ENCODE measurements around the gene DLG1. TPM values are rescaled to one million over a fixed set of nuclear protein-coding genes. Genes with fewer than 3 reads are reported as not detected.

Gene DLG1
- total and polyA plus RNA-seq, 7 experiments from 2014 or later, result 27.9 to 96.5 (median 85.9) TPM

DNA sequence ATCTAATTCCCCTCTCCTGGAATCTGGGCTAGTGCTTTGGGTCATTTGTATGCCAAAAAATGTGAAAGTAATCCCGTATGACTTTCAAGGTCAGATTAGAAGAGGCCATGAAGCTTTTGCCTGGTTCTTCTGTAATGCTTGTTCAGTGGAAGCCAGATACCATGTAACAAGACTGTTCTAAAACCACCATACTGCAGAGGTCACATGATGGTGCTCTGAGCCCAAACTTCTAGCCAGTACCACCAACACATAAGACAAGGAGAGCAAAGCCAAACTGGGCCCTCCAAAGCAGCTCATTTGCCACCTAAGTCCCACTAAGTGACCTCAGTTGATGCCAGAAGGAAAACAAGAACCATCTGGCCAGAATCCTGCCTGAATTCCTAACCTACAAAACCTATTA lies 204.5 kb downstream of the DLG1 start:
- intact Hi-C loops (cut with micrococcal nuclease), result no loop called here
- CTCF ChIA-PET, result no interaction called here
- H3K4me1 ChIP-seq (ENCODE audit: control insufficient read depth in 2 of 2, insufficient read depth in 2 of 2, low read length in 2 of 2), result no peaks in the 10 kb centered on the region
- ATAC-seq (no peak), DNase-seq (no peak)
- peaks cover 0 to 9% (median 0%) of the 10 kb centered on the region in 3 experiments for H3K36me3 ChIP-seq (ENCODE audit: control insufficient read depth in 2 of 3, insufficient read depth in 3 of 3, low read length in 3 of 3)
- no peak overlapping the region for H3K27ac ChIP-seq (ENCODE audit: low read depth, low read length)
- no peak overlapping the region for H3K4me3 ChIP-seq (ENCODE audit: low read length)
- Mint-ChIP-seq H3K27ac (no peak overlapping the region), H3K9me3 (no peaks in the 10 kb centered on the region), H3K4me1 (peaks cover 0 to 2% (median 0%) of the 10 kb centered on the region in 7 donors), H3K36me3 (peaks cover 0 to 34% (median 20%) of the 10 kb centered on the region in 5 donors), H3K4me3 (no peak overlapping the region), H3K27me3 (no peaks in the 10 kb centered on the region)
- H3K9me3 ChIP-seq (ENCODE audit: control insufficient read depth in 2 of 3, low read length in 3 of 3), result no peaks in the 10 kb centered on the region
- POLR2A ChIA-PET, result no interaction called here
- H3K27me3 ChIP-seq (ENCODE audit: control insufficient read depth in 2 of 2, insufficient read depth in 2 of 2, low read length in 2 of 2), result no peaks in the 10 kb centered on the region

DNA sequence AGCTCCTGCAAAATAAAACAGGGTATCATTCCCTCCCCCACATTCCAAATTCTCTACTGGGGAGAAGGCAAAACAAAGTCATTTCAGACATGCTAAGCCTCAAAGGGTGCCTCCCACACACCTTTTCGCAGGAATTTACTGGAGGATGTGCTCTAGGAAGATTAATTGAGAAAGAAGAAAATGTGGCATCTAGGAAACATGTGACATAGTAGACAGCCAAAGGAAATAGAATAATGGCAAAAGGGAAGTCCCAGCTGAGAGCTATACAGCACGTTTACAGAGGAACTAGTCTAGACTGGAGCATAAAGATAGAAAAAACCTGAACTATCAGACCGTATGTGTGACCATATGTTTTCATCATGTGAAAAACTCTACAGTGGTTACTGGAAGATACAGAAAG lies 210.0 kb downstream of the DLG1 start:
- H3K36me3 ChIP-seq (ENCODE audit: control insufficient read depth in 2 of 3, insufficient read depth in 3 of 3, low read length in 3 of 3), result peaks cover 0 to 6% (median 0%) of the 10 kb centered on the region in 3 experiments
- peaks cover 0 to 8% (median 0%) of the 10 kb centered on the region in 7 donors for H3K4me1 Mint-ChIP-seq

DNA sequence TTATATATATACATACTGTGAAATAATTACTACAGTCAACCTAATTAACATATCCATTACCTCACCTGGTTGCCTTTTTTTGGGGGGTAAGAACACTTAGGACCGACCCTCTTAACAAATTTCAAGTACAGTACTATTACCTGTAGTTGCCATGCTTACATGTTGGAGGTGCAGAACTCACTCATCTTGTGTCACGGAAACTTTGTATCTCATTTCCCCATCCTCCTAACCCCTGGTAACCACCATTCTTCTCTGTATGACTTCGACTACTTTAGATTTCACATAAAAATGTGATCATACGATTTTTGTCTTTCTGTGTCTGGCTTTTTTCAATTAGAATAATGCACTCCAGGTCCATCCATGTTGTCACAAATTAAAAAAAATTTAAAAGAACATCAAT lies 213.3 kb downstream of the DLG1 start:
- peaks cover 0 to 8% (median 0%) of the 10 kb centered on the region in 7 donors for H3K4me1 Mint-ChIP-seq
- CTCF ChIA-PET, result no interaction called here
- Histone ChIP-seq H3K27ac (ENCODE audit: low read depth, low read length) (no peak overlapping the region), H3K9me3 (ENCODE audit: control insufficient read depth in 2 of 3, low read length in 3 of 3) (no peaks in the 10 kb centered on the region), H3K27me3 (ENCODE audit: control insufficient read depth in 2 of 2, insufficient read depth in 2 of 2, low read length in 2 of 2) (no peaks in the 10 kb centered on the region), H3K4me1 (ENCODE audit: control insufficient read depth in 2 of 2, insufficient read depth in 2 of 2, low read length in 2 of 2) (no peaks in the 10 kb centered on the region), H3K36me3 (ENCODE audit: control insufficient read depth in 2 of 3, insufficient read depth in 3 of 3, low read length in 3 of 3) (peaks cover 0 to 6% (median 0%) of the 10 kb centered on the region in 3 experiments), H3K4me3 (ENCODE audit: low read length) (no peak overlapping the region)
- DNase-seq, result no peak
- no peak overlapping the region for H3K4me3 Mint-ChIP-seq
- intact Hi-C loops (cut with micrococcal nuclease), result no loop called here
- H3K27ac Mint-ChIP-seq, result no peak overlapping the region
- no peaks in the 10 kb centered on the region for H3K27me3 Mint-ChIP-seq
- peaks cover 4 to 37% (median 21%) of the 10 kb centered on the region in 5 donors for H3K36me3 Mint-ChIP-seq
- ATAC-seq, result no peak
- POLR2A ChIA-PET, result no interaction called here
- no peaks in the 10 kb centered on the region for H3K9me3 Mint-ChIP-seq

More for the DNA sequence above, 210.0 kb downstream of the DLG1 start:
- CTCF ChIA-PET, result no interaction called here
- Mint-ChIP-seq H3K9me3 (no peaks in the 10 kb centered on the region), H3K27ac (no peak overlapping the region), H3K4me3 (no peak overlapping the region), H3K27me3 (no peaks in the 10 kb centered on the region), H3K36me3 (peaks cover 4 to 34% (median 21%) of the 10 kb centered on the region in 5 donors)
- peak; percentile 64 for ATAC-seq
- Histone ChIP-seq H3K4me3 (ENCODE audit: low read length) (no peak overlapping the region), H3K27ac (ENCODE audit: low read depth, low read length) (no peak overlapping the region), H3K27me3 (ENCODE audit: control insufficient read depth in 2 of 2, insufficient read depth in 2 of 2, low read length in 2 of 2) (no peaks in the 10 kb centered on the region), H3K9me3 (ENCODE audit: control insufficient read depth in 2 of 3, low read length in 3 of 3) (no peaks in the 10 kb centered on the region), H3K4me1 (ENCODE audit: control insufficient read depth in 2 of 2, insufficient read depth in 2 of 2, low read length in 2 of 2) (no peaks in the 10 kb centered on the region)
- POLR2A ChIA-PET, result no interaction called here
- intact Hi-C loops (cut with micrococcal nuclease), result no loop called here
- DNase-seq, result no peak

DNA sequence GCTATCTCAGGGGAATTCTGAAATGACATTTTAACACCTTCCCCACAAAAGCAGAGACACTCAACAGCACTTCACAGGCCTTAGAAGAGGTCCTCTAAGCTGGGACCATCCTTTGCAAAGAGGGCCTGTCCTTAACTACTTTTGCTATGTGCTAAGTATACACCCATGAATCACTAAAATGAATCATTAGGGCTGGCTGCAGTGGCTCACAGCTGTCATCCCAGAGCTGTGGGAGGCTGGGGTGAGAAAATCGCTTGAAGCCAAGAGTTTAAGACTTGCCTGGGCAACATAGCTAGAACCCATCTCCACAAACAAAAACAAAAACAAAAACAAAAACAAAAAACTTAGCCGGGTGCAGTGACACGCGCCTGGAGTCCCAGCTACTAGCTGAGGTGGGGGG lies 214.9 kb downstream of the DLG1 start:
- H3K27me3 Mint-ChIP-seq, result no peaks in the 10 kb centered on the region
- peaks cover 0 to 29% (median 15%) of the 10 kb centered on the region in 5 donors for H3K36me3 Mint-ChIP-seq
- no peaks in the 10 kb centered on the region for H3K9me3 Mint-ChIP-seq
- Histone ChIP-seq H3K4me3 (ENCODE audit: low read length) (no peak overlapping the region), H3K36me3 (ENCODE audit: control insufficient read depth in 2 of 3, insufficient read depth in 3 of 3, low read length in 3 of 3) (peaks cover 0 to 5% (median 0%) of the 10 kb centered on the region in 3 experiments), H3K9me3 (ENCODE audit: control insufficient read depth in 2 of 3, low read length in 3 of 3) (no peaks in the 10 kb centered on the region), H3K27me3 (ENCODE audit: control insufficient read depth in 2 of 2, insufficient read depth in 2 of 2, low read length in 2 of 2) (no peaks in the 10 kb centered on the region), H3K27ac (ENCODE audit: low read depth, low read length) (no peak overlapping the region), H3K4me1 (ENCODE audit: control insufficient read depth in 2 of 2, insufficient read depth in 2 of 2, low read length in 2 of 2) (no peaks in the 10 kb centered on the region)
- H3K4me3 Mint-ChIP-seq, result no peak overlapping the region
- H3K4me1 Mint-ChIP-seq, result peaks cover 0 to 5% (median 0%) of the 10 kb centered on the region in 7 donors
- intact Hi-C loops (cut with micrococcal nuclease), result no loop called here
- ATAC-seq (no peak), DNase-seq (no peak)
- ChIA-PET POLR2A (no interaction called here), CTCF (no interaction called here)
- H3K27ac Mint-ChIP-seq, result no peak overlapping the region

DNA sequence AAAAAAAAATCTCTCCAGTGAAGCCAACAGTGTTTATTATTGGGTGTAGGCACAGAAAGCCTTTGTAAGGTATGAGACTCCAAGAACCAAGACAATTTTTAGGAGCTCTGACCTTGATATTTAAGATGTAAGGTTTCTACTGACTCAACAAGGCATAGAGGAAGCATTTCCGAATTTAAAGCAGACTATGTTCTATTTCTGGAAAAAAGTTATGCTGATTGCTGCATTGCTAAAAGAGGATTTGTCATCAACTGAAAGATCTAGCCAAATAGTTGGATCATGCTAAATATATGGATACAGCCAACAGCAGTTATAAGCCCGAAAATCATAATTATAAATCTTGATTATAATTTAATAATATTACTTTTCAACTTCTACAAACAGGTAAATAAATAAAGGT lies 215.5 kb downstream of the DLG1 start:
- DNase-seq, result no peak
- H3K27me3 Mint-ChIP-seq, result no peaks in the 10 kb centered on the region
- Histone ChIP-seq H3K36me3 (ENCODE audit: control insufficient read depth in 2 of 3, insufficient read depth in 3 of 3, low read length in 3 of 3) (no peaks in the 10 kb centered on the region), H3K4me3 (ENCODE audit: low read length) (no peak overlapping the region), H3K9me3 (ENCODE audit: control insufficient read depth in 2 of 3, low read length in 3 of 3) (no peaks in the 10 kb centered on the region), H3K27ac (ENCODE audit: low read depth, low read length) (no peak overlapping the region), H3K27me3 (ENCODE audit: control insufficient read depth in 2 of 2, insufficient read depth in 2 of 2, low read length in 2 of 2) (no peaks in the 10 kb centered on the region), H3K4me1 (ENCODE audit: control insufficient read depth in 2 of 2, insufficient read depth in 2 of 2, low read length in 2 of 2) (no peaks in the 10 kb centered on the region)
- no peak overlapping the region for H3K4me3 Mint-ChIP-seq
- ChIA-PET CTCF (interaction anchor here (0.6 to 1.0 kb wide), 2 partner anchors 10 to 53 kb away, joined by 3 read pairs; no protein-coding TSS in a partner anchor), POLR2A (no interaction called here)
- no peaks in the 10 kb centered on the region for H3K9me3 Mint-ChIP-seq
- no peaks in the 10 kb centered on the region for H3K4me1 Mint-ChIP-seq
- intact Hi-C loops (cut with micrococcal nuclease), result no loop called here
- no peak for ATAC-seq
- no peak overlapping the region for H3K27ac Mint-ChIP-seq
- peaks cover 0 to 23% (median 13%) of the 10 kb centered on the region in 5 donors for H3K36me3 Mint-ChIP-seq

DNA sequence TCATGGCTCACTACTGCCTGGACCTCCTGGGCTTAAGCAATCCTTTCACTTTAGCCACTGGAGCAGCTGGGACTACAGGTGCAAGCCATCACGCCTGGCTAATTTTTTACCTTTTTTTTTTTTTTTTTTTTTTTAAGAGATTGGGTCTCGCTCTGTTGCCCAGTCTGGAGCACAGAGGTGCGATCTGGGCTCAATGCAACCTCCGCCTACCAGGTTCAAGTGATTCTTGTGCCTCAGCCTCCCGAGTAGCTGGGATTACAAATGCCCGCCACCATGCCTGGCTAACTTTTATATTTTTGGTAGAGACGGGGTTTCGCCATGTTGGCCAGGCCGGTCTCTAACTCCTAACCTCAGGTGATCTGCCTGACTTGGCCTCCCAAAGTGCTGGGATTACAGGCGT lies 218.1 kb downstream of the DLG1 start:
- no peaks in the 10 kb centered on the region for H3K27me3 Mint-ChIP-seq
- no peaks in the 10 kb centered on the region for H3K9me3 Mint-ChIP-seq
- no peak overlapping the region for H3K4me3 Mint-ChIP-seq
- Histone ChIP-seq H3K4me1 (ENCODE audit: control insufficient read depth in 2 of 2, insufficient read depth in 2 of 2, low read length in 2 of 2) (no peaks in the 10 kb centered on the region), H3K27ac (ENCODE audit: low read depth, low read length) (no peak overlapping the region), H3K27me3 (ENCODE audit: control insufficient read depth in 2 of 2, insufficient read depth in 2 of 2, low read length in 2 of 2) (no peaks in the 10 kb centered on the region), H3K36me3 (ENCODE audit: control insufficient read depth in 2 of 3, insufficient read depth in 3 of 3, low read length in 3 of 3) (no peaks in the 10 kb centered on the region), H3K9me3 (ENCODE audit: control insufficient read depth in 2 of 3, low read length in 3 of 3) (no peaks in the 10 kb centered on the region), H3K4me3 (ENCODE audit: low read length) (no peak overlapping the region)
- DNase-seq (no peak), ATAC-seq (no peak)
- no peaks in the 10 kb centered on the region for H3K4me1 Mint-ChIP-seq
- ChIA-PET POLR2A (no interaction called here), CTCF (interaction anchor here (0.7 kb wide), 1 partner anchor 725 kb away, joined by 4 read pairs; no protein-coding TSS in a partner anchor)
- H3K27ac Mint-ChIP-seq, result no peak overlapping the region
- intact Hi-C loops (cut with micrococcal nuclease), result no loop called here
- H3K36me3 Mint-ChIP-seq, result peaks cover 1 to 15% (median 7%) of the 10 kb centered on the region in 5 donors

DNA sequence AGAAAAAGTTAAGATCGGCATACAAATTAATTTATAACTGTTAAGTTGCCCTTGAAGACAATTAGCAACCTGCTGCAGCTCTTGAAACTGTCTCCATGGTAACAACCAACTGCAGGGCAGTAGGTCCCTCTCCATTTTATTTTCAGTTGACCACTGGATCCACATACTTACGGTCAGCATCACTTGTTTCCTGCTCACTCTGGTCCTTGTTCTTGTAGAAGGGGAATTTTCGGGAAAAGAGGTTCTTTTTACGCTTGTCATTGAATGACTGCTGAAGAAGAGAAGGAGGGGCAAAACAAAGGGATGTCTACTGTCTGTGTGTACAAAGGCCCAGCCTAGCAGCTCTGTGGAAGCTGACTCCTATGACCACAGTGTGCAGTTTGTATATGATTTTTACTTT lies 222.0 kb downstream of the DLG1 start:
- no peak for ATAC-seq
- DNase-seq, result no peak
- peaks cover 6 to 24% (median 7%) of the 10 kb centered on the region in 5 donors for H3K36me3 Mint-ChIP-seq
- H3K4me1 Mint-ChIP-seq, result no peaks in the 10 kb centered on the region
- ChIA-PET POLR2A (interaction anchor here (0.7 to 1.2 kb wide), 2 partner anchors 96 to 1183 kb away, joined by 3 read pairs; no protein-coding TSS in a partner anchor), CTCF (no interaction called here)
- Histone ChIP-seq H3K27me3 (ENCODE audit: control insufficient read depth in 2 of 2, insufficient read depth in 2 of 2, low read length in 2 of 2) (no peaks in the 10 kb centered on the region), H3K4me1 (ENCODE audit: control insufficient read depth in 2 of 2, insufficient read depth in 2 of 2, low read length in 2 of 2) (no peaks in the 10 kb centered on the region), H3K4me3 (ENCODE audit: low read length) (no peak overlapping the region), H3K36me3 (ENCODE audit: control insufficient read depth in 2 of 3, insufficient read depth in 3 of 3, low read length in 3 of 3) (peaks cover 0 to 5% (median 0%) of the 10 kb centered on the region in 3 experiments), H3K27ac (ENCODE audit: low read depth, low read length) (no peak overlapping the region), H3K9me3 (ENCODE audit: control insufficient read depth in 2 of 3, low read length in 3 of 3) (no peaks in the 10 kb centered on the region)
- H3K9me3 Mint-ChIP-seq, result no peaks in the 10 kb centered on the region
- H3K27ac Mint-ChIP-seq, result no peak overlapping the region
- intact Hi-C loops (cut with micrococcal nuclease), result no loop called here
- no peaks in the 10 kb centered on the region for H3K27me3 Mint-ChIP-seq
- no peak overlapping the region for H3K4me3 Mint-ChIP-seq

Data from naive thymus-derived CD4-positive, alpha-beta T cell (primary cell).